Ishikawa (cell line): ENCODE data around the gene CRCP.

Experiments
- CEBPB ChIP-seq: IDR thresholded peaks from 2 replicates; pipeline ENCODE4 v1.6.1; 2012
- CREB1 ChIP-seq: IDR thresholded peaks from 2 replicates; pipeline ENCODE4 v1.6.1; 2012; ENCODE audit warnings: low read depth
- EGR1 ChIP-seq: IDR thresholded peaks from 2 replicates; pipeline ENCODE4 v1.6.1; 2012
- EP300 ChIP-seq: IDR thresholded peaks from 2 replicates; pipeline ENCODE4 v1.6.1; 2012; ENCODE audit warnings: borderline replicate concordance
- FOXM1 ChIP-seq: IDR thresholded peaks from 2 replicates; pipeline ENCODE4 v1.6.1; 2012; ENCODE audit warnings: low read depth, borderline replicate concordance
- MAX ChIP-seq: IDR thresholded peaks from 2 replicates; pipeline ENCODE4 v1.6.1; 2012
- NFIC ChIP-seq: IDR thresholded peaks from 2 replicates; pipeline ENCODE4 v1.6.1; 2012
- RAD21 ChIP-seq: IDR thresholded peaks from 2 replicates; pipeline ENCODE4 v1.6.1; 2012; ENCODE audit warnings: low read depth
- REST ChIP-seq: IDR thresholded peaks from 2 replicates; pipeline ENCODE4 v1.6.1; 2012; ENCODE audit warnings: low read depth, mild to moderate bottlenecking
- TAF1 ChIP-seq: IDR thresholded peaks from 2 replicates; pipeline ENCODE4 v1.6.1; 2012; ENCODE audit warnings: low read depth, mild to moderate bottlenecking
- TCF12 ChIP-seq: IDR thresholded peaks from 2 replicates; pipeline ENCODE4 v1.6.1; 2012; ENCODE audit warnings: low read depth
- TEAD4 ChIP-seq: IDR thresholded peaks from 2 replicates; pipeline ENCODE4 v1.6.1; 2012
- USF1 ChIP-seq: IDR thresholded peaks from 2 replicates; pipeline ENCODE4 v1.6.1; 2012
- YY1 ChIP-seq: IDR thresholded peaks from 2 replicates; pipeline ENCODE4 v1.6.1; 2012; ENCODE audit warnings: low read depth
- ZBTB7A ChIP-seq: IDR thresholded peaks from 2 replicates; pipeline ENCODE4 v1.6.1; 2012; ENCODE audit warnings: low read depth

Gene CRCP

GRCh38 chr7:66075590-66076461 is 38.8 kb upstream of the CRCP start, which contains the start of gene ASL:
Gene ASL, plus strand, starts transcription at chr7:66075819. Its CDS starts 263 bp downstream, at chr7:66076082.
- TF ChIP-seq USF1 (peak; percentile 37; the same call in 1 of the 2 replicates), TAF1 (peak; percentile 84), REST (no peak), YY1 (no peak; the same call in 1 of the 2 replicates), EP300 (no peak), ZBTB7A (peak; percentile 96), TEAD4 (no peak), MAX (peak; percentile 67; the same call in 1 of the 2 replicates), CREB1 (0 out of 2 replicates have a peak, but pooled peaks have one; percentile 43), CEBPB (no peak)

GRCh38 chr7:66076462-66077329 is 38.0 kb upstream of the CRCP start:
- TF ChIP-seq YY1 = no peak
- no peak for TF ChIP-seq RAD21
- TF ChIP-seq EGR1 = no peak
- no peak for TF ChIP-seq ZBTB7A
- no peak for TF ChIP-seq EP300
- no peak for TF ChIP-seq REST
- no peak for TF ChIP-seq TEAD4
- no peak for TF ChIP-seq MAX
- no peak for TF ChIP-seq TAF1
- TF ChIP-seq CREB1 = no peak
- no peak for TF ChIP-seq TCF12
- TF ChIP-seq FOXM1 = no peak
- no peak for TF ChIP-seq USF1
- no peak for TF ChIP-seq CEBPB
- TF ChIP-seq NFIC = no peak

- TF ChIP-seq CREB1 = no peak
- TF ChIP-seq TCF12 = no peak
- TF ChIP-seq FOXM1 = no peak
- TF ChIP-seq REST = no peak
- TF ChIP-seq CEBPB = no peak
- no peak for TF ChIP-seq EP300
- TF ChIP-seq ZBTB7A = no peak
- no peak for TF ChIP-seq YY1
- TF ChIP-seq USF1 = no peak
- no peak for TF ChIP-seq MAX
- no peak for TF ChIP-seq NFIC
- TF ChIP-seq EGR1 = no peak
Observed at GRCh38 chr7:66078067-66078466, 36.6 kb upstream of the CRCP start.
